GM10266 (cell line): Measurements from ENCODE around the gene BPTF.
"Not testable (repeated sequence)": the region's sequence is repeated elsewhere in the genome, so short reads cannot be mapped to it uniquely, and the experiment has no call there.

Experiments
- DNase-seq: peaks from one replicate; pipeline ENCODE4 v3.0.0; 2012; ENCODE audit errors: extremely low spot score
- TF ChIP-seq, protein P1 (sequence below): IDR thresholded peaks from 2 replicates; pipeline ENCODE4 v1.5.1; 2012; ENCODE audit warnings: mild to moderate bottlenecking, low read depth; ENCODE audit not compliant: control insufficient read depth, insufficient read depth; ENCODE audit errors: missing control alignments

BPTF gene

GRCh38 chr17:67980456-67980855 is 155.2 kb downstream of the BPTF start:
- DNase-seq: no peak
- TF ChIP-seq, protein P1, sequence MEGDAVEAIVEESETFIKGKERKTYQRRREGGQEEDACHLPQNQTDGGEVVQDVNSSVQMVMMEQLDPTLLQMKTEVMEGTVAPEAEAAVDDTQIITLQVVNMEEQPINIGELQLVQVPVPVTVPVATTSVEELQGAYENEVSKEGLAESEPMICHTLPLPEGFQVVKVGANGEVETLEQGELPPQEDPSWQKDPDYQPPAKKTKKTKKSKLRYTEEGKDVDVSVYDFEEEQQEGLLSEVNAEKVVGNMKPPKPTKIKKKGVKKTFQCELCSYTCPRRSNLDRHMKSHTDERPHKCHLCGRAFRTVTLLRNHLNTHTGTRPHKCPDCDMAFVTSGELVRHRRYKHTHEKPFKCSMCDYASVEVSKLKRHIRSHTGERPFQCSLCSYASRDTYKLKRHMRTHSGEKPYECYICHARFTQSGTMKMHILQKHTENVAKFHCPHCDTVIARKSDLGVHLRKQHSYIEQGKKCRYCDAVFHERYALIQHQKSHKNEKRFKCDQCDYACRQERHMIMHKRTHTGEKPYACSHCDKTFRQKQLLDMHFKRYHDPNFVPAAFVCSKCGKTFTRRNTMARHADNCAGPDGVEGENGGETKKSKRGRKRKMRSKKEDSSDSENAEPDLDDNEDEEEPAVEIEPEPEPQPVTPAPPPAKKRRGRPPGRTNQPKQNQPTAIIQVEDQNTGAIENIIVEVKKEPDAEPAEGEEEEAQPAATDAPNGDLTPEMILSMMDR: no peak

- DNase-seq: not testable (repeated sequence)
Observed at GRCh38 chr17:67980883-67981282, 155.6 kb downstream of the BPTF start.

- TF ChIP-seq, protein P1: no peak
- DNase-seq: no peak
Observed at GRCh38 chr17:67982034-67982640, 156.8 kb downstream of the BPTF start.

- DNase-seq: no peak
- TF ChIP-seq, protein P1: no peak
Observed at GRCh38 chr17:67982686-67983382, 157.5 kb downstream of the BPTF start.

DNA sequence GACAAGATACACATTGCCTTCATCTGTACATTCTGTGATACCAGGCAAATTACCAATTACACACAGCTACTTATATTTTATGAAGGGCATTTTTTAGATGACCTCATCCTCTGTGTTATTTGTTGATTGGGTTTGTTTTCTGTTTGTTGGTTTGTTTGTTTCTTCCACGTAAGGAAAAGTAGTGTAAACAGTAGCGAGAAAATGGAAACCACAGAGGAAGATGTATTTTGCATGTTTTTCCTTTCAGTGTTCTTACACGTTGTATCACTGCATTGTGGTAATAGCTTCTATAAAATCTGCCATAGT is 158.0 kb downstream of the BPTF start:
- TF ChIP-seq, protein P1: no peak
- DNase-seq: no peak

DNA sequence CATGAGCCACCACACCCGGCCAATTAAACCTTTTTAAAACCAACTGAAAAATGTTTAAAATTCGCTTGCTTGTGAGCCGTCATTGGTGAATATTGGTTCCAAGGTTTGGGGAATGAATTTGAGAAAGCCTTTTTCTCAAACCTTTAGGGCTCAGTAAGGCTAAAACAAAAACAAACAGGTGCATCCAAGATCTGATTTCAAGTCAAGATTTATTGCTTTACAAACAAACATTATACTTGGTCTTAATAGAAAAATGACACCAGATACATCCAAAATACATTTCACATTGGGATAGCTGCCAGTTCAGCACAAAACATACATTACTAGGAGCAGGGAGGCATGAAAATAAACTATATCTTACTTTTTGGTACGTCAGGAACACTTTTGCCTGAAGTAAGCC is 165.6 kb downstream of the BPTF start:
- TF ChIP-seq, protein P1: no peak
- no peak for DNase-seq

DNA sequence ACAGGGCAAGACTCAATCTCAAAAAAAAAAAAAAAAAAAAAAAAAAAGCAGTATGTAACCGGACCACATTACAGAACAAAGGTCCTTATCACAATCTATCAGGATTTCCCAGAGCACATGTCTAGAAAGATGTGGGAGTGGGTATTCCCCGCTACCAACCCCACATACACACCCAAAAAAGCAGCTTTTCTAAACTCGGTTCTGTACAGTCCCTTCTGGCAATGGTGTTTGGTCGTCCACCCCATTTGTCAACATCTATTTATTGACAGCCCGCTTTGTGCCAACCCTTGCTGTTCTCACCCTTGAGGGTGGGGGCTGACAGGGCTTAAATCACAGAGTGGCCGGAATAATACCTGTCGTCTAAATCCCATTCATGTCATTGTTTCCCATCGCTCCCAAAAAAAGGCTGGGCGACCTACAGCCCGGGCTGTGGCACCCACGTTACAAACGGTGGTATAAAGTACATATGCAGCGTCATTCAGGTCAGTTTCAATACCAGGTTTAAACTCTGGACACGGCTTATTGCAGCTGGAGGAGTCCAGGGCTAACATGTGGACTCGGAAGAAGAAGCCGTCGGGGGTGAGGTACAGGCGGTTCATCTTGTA is 167.3 kb downstream of the BPTF start:
- DNase-seq: peak; percentile 25
- TF ChIP-seq, protein P1: no peak
